Liver (tissue), 3 donors: ENCODE data around the gene TUFT1.

Source experiments
- CTCF ChIP-seq: fragments of 150-350 bp; IDR thresholded peaks from 2 replicates; pipeline ENCODE4 v1.5.1; 2017; ENCODE audit warnings: improper control_type of control experiment, low read depth, low read length; ENCODE audit not compliant: missing input control
- GABPA ChIP-seq, 2 donors: IDR thresholded peaks in 1 of 2; conservative IDR thresholded peaks in 1 of 2; 2 replicates each; pipeline ENCODE4 v1.6.1; 2016; ENCODE audit warnings: antibody characterized with exemption in 2 of 2, mild to moderate bottlenecking in 1 of 2, moderate library complexity in 1 of 2
- JUND ChIP-seq, 2 donors: IDR thresholded peaks; 2 replicates each; pipeline ENCODE4 v1.6.1; 2016; ENCODE audit warnings: antibody characterized with exemption in 2 of 2
- MAX ChIP-seq: IDR thresholded peaks from 2 replicates; pipeline ENCODE4 v1.6.1; 2016; ENCODE audit warnings: antibody characterized with exemption
- SP1 ChIP-seq: IDR thresholded peaks from 2 replicates; pipeline ENCODE4 v1.6.1; 2018; ENCODE audit warnings: antibody characterized with exemption, mild to moderate bottlenecking
- ZBTB33 ChIP-seq: IDR thresholded peaks from 2 replicates; pipeline ENCODE4 v1.6.1; 2016; ENCODE audit warnings: antibody characterized with exemption
- donor health status: healthy.
- donor health status: healthy.

- no peak for TF ChIP-seq CTCF
- no peak for TF ChIP-seq SP1
- peak; percentile 43 for TF ChIP-seq ZBTB33
- TF ChIP-seq JUND (IDR thresholded peaks at IDR 0.05), result no peak
- no peak for TF ChIP-seq MAX
- TF ChIP-seq GABPA (IDR thresholded peaks at IDR 0.05 in 1 of 2, conservative IDR thresholded peaks at IDR 0.05 in 1 of 2), result no peak
Measured at GRCh38 chr1:151611832-151612500, 71.9 kb downstream of the TUFT1 start, which contains the start of gene SNX27.
